SK-MEL-5 (cell line): ENCODE measurements around the gene UBE3C. TPM values are rescaled to one million over a fixed set of nuclear protein-coding genes. Genes with fewer than 3 reads are reported as not detected.

Experiments used
- DNase-seq: peaks from one replicate; pipeline ENCODE4 v3.0.0-alpha.2; 2016; ENCODE audit warnings: low read depth, low spot score
- in situ Hi-C: cut with HindIII; loops from 2 replicates; pipeline ENCODE4 v1.10.0; 2016; ENCODE audit warnings: low sequenced_read_pairs, high pct_unique_total_duplicates, low pct_unique_long_range_greater_than_20kb
- total RNA-seq: library from RNA; depleted of rRNA; stranded (reverse); fragments of >200 nt; shearing (Covaris generic); gene quantifications from 2 replicates; pipeline ENCODE4 v1.2.3, GENCODE V29; 2014

Gene UBE3C
- total RNA-seq, 1 experiment from 2014 or later: 142 TPM

DNA sequence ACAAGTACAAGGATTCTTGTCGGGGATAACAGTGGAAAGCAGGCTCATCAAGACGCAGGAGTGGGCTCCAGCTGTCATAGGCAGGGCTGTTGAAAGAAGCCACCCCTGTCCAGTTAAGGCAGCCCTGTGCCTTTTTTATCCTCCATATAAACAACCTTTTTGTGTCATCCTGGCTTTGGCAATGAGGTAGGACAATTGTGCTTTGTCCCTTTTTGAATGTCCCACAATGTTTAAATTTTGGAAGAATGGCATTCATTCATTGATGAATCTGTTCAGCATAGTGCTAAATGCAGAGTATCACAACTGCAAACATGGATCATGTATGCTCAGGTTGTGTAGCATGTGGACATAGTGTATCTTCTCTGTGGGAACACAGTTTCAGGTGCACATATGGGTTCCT, 66.7 kb downstream of the UBE3C start:
- DNase-seq: peak; percentile 46
- in situ Hi-C loops: no loop called here

DNA sequence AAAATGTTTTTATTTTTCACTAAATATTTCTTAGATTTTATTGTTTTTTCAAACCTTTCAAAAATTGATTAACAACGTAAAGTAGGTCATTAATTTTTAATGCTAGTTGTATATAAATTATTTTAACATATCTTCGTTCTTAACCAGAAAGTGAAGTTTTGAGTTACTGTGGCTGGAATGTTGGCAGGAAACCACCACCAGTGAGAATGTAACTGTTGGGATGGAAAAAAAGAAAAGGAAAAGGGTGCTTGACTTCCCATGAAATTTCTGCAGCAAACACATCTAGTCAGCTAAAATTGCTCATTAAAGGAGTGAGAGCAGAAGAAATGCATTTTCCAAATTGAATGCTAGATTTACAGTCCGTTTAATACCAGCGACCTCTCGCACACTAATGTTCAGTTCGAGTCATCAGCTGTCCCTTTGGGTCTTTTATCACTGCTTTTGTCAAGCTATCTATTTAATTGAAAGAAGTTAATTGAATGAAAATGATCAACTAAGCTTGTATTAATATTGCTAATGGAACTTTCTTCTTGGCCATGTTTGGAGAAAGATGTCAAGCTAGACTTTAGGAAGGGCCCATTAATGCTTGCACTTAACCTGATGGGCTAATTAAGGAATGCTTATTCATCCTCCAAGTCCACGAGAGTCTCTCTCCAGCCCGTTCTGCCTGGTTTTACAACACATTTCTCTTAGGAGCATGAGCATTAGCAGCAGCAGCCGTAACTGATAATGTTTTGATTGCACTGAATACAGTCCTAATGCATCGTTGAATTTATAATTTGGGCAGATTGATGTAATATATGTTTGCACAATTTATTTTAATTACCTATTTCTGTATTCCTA, 70.1 kb downstream of the UBE3C start:
- no peak for DNase-seq
- in situ Hi-C loops: no loop called here

DNA sequence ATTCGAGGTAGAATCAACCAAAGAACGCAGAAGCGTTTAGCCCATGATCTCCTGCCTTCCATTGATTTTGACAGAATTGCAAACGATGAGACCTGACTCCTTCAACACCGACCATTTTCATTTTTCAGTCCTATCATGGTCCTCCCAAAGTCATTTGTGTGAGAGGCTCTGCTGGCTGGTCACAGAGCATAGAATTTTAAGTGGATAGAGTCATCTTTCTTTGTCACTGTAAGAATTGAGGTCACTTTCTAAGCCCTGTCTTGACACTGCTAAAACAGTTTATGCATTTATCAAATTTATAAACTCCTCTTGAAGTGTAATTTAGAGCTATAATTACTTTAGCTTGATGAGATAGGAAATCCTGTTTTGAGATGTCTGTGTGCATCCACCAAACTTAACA, 72.0 kb downstream of the UBE3C start:
- in situ Hi-C loops: no loop called here
- DNase-seq: no peak

DNA sequence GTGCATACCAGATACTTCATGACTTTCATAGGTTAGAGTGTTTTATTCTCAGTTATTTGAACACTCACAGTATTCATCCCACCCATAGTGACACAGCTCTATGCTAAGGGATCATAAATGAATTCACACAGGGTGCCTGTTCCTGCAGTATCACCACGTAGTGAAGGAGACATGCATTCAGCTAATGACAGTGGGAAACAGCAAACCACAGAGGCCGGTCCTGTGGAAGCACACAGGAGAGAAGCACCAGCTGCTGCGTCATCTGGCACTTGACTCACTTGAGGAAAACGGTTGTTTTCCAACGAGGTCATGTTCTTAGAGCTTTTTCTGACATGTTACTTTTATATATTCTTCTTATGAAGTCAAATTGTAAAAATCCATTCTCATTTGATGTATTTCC, 73.0 kb downstream of the UBE3C start:
- in situ Hi-C loops: no loop called here
- DNase-seq: no peak

GRCh38 chr7:157219154-157219553, 80.4 kb downstream of the UBE3C start:
- in situ Hi-C loops: no loop called here
- no peak for DNase-seq

GRCh38 chr7:157220916-157221569, 82.3 kb downstream of the UBE3C start:
- in situ Hi-C loops: no loop called here
- no peak for DNase-seq

DNA sequence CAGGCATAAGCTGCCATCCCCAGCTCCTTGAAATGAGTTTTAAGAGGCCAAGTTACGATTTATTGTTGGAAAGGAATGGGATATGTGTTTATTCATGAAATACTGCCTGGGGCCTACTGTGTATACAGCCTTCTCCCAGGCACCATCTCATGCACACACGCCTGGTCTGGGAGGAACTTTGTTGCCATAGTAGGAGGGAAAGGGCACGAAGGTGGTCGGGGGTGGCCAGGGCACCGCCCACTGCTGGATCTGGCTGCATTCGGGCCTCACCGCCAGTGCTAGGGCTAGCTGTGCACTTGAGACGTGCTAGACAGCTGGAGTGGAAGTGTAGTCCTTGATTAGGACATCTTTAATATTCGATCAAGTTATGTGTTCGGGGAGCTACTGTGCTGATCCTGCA, 84.0 kb downstream of the UBE3C start:
- DNase-seq: no peak
- in situ Hi-C loops: no loop called here

DNA sequence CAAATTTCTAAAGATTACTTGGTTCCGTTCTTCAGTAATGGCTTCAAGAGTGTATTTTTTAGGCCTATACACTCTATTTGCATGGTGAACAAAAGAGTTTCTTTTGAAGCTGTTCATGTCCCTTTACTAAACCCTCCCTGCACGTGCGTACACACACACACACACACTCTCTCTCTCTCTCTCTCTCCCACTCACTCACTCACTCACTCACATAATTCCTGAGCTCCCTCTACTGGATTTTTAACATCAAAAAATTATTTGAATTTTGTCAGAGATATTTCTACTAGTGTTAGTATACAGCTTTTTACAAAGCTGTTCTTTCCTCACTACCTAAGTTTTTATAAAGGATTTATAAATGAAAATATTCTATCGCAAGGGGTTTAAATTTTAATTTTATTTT, 85.9 kb downstream of the UBE3C start:
- in situ Hi-C loops: no loop called here
- peak; percentile 73 for DNase-seq

- in situ Hi-C loops: no loop called here
- DNase-seq: peak; percentile 69
These were observed 90.2 kb downstream of the UBE3C start for GRCh38 chr7:157228864-157229422.

GRCh38 chr7:157233677-157234076, 95.0 kb downstream of the UBE3C start:
- in situ Hi-C loops: no loop called here
- DNase-seq: no peak

- in situ Hi-C loops: no loop called here
- no peak for DNase-seq
These were observed 95.5 kb downstream of the UBE3C start for GRCh38 chr7:157234271-157234670.

- DNase-seq: no peak
- in situ Hi-C loops: no loop called here
These were observed 96.9 kb downstream of the UBE3C start for GRCh38 chr7:157235357-157236333.

DNA sequence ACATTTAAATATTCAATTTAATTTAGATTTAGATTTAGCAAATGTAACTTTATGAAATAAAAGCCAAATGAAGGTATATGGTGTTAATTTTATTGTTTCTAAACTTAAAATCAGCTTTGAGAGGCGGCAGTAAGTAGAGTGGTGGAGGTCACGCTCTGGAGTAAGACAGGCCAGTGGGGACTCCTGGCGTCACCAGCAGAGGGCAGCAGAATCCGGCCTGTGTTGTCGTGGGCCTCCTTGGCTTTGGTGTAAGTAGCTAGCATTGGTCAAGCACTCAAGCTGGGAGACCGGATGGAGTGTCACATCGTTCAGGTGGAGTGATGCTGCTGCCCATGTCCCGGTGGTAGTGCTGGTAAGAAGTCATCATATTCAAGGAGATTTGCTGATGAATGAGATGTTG, 99.4 kb downstream of the UBE3C start:
- in situ Hi-C loops: no loop called here
- DNase-seq: peak; percentile 74

GRCh38 chr7:157239571-157240270, 101.0 kb downstream of the UBE3C start:
- DNase-seq: no peak
- in situ Hi-C loops: no loop called here

DNA sequence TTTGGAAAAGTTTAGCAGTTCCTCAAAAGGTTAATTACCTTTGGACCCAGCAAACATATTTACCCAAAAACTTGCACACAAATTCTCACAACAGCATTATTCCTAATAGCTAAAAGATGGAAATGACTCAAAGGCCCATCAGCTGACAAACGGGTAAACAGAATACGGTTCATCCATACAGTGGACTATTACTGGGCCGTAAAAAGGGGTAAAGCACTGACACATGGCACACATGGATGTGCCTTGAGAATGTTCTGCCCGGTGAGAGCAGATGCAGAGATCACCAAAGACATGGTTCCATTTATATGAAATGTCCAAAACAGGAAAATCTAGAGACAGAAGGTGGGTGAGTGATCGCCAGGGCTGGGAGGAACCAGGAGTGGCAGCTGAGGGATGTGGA, 102.9 kb downstream of the UBE3C start:
- no peak for DNase-seq
- in situ Hi-C loops: no loop called here

DNA sequence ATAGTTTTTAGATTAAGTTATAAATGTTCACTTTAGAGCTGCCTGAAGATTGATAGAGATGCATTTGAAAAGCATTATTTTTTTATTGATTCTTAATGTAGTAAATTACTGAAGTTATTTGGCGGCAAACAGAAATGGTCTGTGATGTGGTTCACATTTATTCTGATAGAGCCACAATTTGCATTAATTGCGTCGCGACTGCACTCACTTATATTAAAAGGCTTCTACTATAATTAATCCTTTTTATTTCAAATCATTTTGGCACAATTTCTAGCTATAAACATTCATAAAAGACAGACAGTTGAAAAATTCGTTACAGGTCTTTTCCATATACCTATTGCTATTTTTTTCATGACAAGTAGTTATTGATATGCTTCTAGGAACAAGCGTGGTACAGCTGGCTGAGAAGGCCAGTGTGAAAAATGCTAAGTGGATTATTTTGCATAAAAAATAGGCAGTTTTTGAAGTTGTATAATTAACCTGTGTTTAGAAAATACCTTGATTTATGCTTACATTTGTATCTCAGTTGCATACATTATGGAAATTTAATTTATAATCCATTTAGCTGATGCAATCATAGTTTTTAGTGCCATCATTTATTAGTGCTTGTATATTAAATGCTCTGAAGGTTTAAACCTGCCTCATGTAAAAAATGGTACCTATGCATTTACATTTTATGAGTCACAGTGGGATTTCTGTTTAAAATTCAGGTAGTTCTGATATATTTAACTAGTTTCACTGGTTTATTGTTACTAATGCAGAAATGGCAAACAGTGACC, 106.0 kb downstream of the UBE3C start:
- no peak for DNase-seq
- in situ Hi-C loops: no loop called here

- in situ Hi-C loops: no loop called here
- DNase-seq: no peak
These were observed 107.3 kb downstream of the UBE3C start for GRCh38 chr7:157246052-157246451.
